PFSK-1 (cell line): Measurements from ENCODE around the gene HYAL3.

Source experiments
- FOXP2 ChIP-seq: optimal IDR thresholded peaks from 2 replicates; pipeline ENCODE3; 2011; ENCODE audit warnings: borderline replicate concordance, control low read depth, inconsistent platforms; ENCODE audit not compliant: insufficient read depth; ENCODE audit errors: extremely low read length, extremely low read depth
- POLR2AphosphoS5 ChIP-seq: IDR thresholded peaks from 2 replicates; pipeline ENCODE4 v1.6.1; 2012; ENCODE audit warnings: low read depth, mild to moderate bottlenecking, control low read depth, low read length, moderate library complexity
- SIN3A ChIP-seq: IDR thresholded peaks from 2 replicates; pipeline ENCODE4 v1.6.1; 2012; ENCODE audit warnings: mild to moderate bottlenecking, low read length, moderate library complexity, borderline replicate concordance; ENCODE audit not compliant: insufficient read depth
- TAF1 ChIP-seq: IDR thresholded peaks from 2 replicates; pipeline ENCODE4 v1.6.1; 2012; ENCODE audit warnings: low read length, control low read depth, borderline replicate concordance; ENCODE audit not compliant: insufficient read depth
- TF ChIP-seq, protein P1 (sequence below), 2 experiments: IDR thresholded peaks; 2 replicates each; pipeline versions ENCODE4 v1.6.1 to v1.8.0; 2011 to 2012; ENCODE audit warnings: low read depth in 2 of 2, low read length in 2 of 2, control low read depth in 1 of 2, inconsistent platforms in 1 of 2, mild to moderate bottlenecking in 1 of 2, moderate library complexity in 1 of 2; ENCODE audit not compliant: insufficient read depth in 1 of 2

The HYAL3 gene

DNA sequence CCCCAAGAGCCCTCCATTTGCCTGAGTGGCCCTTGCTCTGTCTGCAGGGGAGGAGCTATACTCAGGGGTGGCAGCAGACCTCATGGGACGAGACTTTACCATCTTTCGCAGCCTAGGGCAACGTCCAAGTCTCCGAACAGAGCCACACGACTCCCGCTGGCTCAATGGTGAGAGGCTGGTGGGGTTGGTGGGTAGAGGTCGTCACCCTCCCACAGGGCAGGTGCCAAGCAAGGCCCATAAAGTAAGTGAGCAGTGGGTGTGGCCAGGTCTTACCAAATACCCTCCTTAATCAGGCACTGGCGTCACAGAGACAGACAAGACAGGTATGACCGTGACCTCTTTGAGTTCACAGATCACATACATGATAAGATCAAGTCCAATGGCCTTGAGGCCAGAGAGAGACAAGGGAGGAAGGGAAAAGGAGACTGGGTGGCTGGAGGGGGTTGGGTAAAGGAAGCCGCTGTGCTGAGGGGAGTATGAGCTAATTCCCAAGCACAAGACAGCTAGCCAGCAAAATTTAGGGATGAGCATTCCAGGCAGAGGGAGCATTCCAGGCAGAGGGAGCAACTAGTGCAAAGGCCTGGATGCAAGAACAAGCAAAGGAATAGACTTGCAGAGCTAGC lies 27.8 kb downstream of the HYAL3 start:
- TF ChIP-seq, protein P1, sequence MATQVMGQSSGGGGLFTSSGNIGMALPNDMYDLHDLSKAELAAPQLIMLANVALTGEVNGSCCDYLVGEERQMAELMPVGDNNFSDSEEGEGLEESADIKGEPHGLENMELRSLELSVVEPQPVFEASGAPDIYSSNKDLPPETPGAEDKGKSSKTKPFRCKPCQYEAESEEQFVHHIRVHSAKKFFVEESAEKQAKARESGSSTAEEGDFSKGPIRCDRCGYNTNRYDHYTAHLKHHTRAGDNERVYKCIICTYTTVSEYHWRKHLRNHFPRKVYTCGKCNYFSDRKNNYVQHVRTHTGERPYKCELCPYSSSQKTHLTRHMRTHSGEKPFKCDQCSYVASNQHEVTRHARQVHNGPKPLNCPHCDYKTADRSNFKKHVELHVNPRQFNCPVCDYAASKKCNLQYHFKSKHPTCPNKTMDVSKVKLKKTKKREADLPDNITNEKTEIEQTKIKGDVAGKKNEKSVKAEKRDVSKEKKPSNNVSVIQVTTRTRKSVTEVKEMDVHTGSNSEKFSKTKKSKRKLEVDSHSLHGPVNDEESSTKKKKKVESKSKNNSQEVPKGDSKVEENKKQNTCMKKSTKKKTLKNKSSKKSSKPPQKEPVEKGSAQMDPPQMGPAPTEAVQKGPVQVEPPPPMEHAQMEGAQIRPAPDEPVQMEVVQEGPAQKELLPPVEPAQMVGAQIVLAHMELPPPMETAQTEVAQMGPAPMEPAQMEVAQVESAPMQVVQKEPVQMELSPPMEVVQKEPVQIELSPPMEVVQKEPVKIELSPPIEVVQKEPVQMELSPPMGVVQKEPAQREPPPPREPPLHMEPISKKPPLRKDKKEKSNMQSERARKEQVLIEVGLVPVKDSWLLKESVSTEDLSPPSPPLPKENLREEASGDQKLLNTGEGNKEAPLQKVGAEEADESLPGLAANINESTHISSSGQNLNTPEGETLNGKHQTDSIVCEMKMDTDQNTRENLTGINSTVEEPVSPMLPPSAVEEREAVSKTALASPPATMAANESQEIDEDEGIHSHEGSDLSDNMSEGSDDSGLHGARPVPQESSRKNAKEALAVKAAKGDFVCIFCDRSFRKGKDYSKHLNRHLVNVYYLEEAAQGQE (IDR thresholded peaks at IDR 0.05; ENCODE audit: insufficient read depth in 1 of 2, low read depth in 2 of 2, low read length in 2 of 2): no peak
- no peak for TF ChIP-seq SIN3A
- no peak for TF ChIP-seq POLR2AphosphoS5
- TF ChIP-seq FOXP2: no peak
- TF ChIP-seq TAF1: no peak

DNA sequence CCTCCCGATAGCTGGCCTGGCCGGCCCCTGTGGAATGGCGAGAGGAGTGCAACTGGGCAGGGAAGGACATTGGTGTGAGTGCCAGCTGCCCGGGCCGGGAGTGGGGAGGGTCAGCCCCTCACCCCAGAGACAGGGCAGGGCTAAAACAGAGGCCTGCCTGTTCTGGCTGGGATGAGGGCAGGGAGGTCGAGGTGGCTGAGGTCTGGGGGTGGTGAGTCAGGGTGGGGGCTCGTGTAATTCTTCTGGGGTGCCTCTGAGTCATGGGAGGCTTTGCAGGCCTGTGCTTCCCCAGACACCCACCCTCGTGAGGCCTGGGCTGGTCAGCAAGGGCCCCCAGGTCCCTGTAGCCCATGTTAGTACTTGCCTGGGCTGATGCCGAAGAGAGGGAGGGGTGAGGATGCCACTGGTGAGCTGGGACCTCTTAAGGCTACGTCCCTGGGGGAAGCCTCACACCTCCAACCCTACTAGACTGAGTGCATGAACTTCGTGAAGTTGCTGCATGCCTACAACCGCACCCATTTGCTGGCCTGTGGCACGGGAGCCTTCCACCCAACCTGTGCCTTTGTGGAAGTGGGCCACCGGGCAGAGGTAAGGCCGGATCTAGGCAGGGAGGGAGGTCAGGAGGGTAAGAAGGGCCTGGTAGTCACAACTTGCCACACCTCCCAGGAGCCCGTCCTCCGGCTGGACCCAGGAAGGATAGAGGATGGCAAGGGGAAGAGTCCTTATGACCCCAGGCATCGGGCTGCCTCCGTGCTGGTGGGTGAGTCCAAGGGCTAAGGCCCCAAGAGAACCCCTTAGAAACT lies 28.6 kb downstream of the HYAL3 start:
- no peak for TF ChIP-seq POLR2AphosphoS5
- TF ChIP-seq, protein P1 (IDR thresholded peaks at IDR 0.05; ENCODE audit: insufficient read depth in 1 of 2, low read depth in 2 of 2, low read length in 2 of 2): no peak
- TF ChIP-seq FOXP2: no peak

DNA sequence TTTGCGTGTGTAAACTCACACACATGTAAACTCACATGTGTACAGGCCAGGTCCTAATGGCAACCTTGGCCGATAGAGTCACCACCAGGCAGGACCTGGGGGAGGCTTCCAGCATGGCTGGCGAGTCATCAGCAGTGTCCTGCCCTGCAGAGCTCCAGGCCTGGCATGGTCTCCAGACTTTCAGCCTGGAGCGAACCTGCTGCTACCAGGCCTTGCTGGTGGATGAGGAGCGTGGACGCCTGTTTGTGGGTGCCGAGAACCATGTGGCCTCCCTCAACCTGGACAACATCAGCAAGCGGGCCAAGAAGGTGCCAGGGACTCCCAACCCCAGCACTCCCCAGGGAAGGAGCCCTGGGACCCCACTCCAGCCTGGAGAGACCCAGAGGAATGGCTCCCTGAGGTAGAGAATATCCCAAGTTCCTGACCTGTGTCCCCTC lies 29.2 kb downstream of the HYAL3 start:
- no peak for TF ChIP-seq SIN3A
- no peak for TF ChIP-seq TAF1
- TF ChIP-seq, protein P1 (IDR thresholded peaks at IDR 0.05; ENCODE audit: insufficient read depth in 1 of 2, low read depth in 2 of 2, low read length in 2 of 2): no peak
- TF ChIP-seq POLR2AphosphoS5: no peak
- no peak for TF ChIP-seq FOXP2

DNA sequence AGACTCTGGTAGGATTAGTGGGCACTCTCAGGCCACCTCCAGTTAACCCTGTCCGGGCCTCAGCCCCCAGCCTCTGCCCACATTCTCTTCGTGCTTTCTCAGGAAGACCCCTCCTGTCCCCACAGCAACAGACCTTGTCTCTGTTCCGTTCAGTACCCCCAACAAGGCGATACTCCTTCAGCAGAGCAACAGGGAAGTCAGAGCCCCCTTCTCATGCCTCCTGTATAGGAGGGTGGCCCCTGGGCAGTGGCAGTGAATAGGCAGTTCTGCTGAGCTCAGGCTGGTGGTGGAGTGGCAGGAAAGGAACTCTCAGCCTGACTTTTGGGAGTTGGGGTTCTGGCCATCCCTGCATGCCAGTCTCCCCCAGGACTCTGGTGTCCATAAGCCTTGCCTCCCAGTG lies 29.7 kb downstream of the HYAL3 start:
- TF ChIP-seq TAF1: no peak
- TF ChIP-seq POLR2AphosphoS5: no peak
- no peak for TF ChIP-seq SIN3A
- no peak for TF ChIP-seq FOXP2
- TF ChIP-seq, protein P1 (IDR thresholded peaks at IDR 0.05; ENCODE audit: insufficient read depth in 1 of 2, low read depth in 2 of 2, low read length in 2 of 2): no peak
